NCI-H1694 treated with DMSO at 0.1 percent for 48 hours (cell line): ENCODE data around the gene SPEF1.
A peak's percentile ranks its signal among the peaks of the same experiment; 100 is the strongest.

ENCODE experiments used
- DNase-seq: peaks from one replicate; lab custom pipeline; 2025; lab: John Stamatoyannopoulos, UW

The SPEF1 gene

DNA sequence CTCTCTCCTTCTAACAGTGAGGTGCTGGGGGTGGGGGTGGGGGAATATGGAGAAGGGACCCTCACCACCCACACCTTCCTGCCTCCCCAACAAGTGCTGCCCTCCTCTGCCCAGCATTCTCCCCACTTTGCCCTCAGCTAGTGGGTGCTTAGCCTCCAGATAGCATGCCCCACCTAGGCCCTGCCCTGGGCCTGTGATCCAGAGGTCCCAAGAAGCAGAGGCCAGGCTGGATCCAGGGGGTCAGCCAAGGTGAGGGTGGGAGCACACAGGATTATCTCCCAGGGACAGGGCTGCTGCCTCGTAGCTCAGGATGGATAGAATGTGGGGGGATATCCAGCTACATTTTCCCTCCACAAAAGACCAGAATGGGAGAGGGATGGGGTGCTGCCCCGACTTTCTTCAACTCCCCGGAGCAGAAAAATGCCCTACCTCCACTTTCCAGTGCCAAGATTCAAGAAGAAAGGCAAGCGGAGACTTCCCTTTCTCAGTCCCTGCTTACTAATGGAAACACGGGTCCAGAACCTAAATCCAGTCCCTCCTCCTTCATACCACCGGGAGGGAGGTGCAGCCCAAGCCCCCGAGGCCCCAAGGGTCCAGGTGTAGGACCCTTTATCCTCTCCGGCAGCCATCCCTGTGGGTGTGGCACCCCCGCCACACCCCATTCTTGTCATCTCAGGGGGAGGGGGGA, 14.7 kb downstream of the SPEF1 start:
- DNase-seq: no peak

DNA sequence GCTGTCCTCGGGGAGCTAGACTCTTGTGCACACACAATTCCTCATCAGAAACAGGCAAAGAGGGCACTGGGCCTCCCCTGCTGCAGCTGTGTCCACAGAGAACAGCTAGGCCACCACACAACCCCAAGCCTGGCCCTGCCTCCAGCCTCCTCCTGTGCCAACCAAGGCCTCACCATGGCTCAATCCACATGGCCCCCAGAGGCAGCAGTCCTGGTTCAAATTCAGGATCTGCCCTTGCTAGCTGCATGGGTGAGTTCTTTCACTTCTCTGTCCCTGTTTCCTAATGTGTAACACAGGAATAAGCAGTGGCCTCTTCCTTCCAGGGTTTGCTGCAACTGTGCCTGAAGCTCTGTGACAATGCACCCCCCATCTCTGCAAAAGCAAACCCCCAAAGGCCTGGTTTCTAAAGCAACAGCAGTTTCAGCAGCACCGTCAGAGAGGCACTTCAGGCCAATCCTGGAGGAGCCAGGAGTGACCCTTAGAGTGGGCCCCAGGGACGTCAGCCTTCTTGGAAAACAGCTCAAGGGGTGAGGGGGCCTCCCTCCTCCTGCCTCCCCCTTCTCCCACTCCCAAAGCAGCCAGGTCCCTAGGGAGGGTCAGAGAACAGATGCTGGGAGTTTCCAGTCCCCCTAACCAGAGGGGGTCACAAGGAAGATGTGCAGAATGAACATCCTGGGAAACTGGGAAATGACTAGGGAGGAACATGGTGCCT, 15.9 kb downstream of the SPEF1 start:
- no peak for DNase-seq

DNA sequence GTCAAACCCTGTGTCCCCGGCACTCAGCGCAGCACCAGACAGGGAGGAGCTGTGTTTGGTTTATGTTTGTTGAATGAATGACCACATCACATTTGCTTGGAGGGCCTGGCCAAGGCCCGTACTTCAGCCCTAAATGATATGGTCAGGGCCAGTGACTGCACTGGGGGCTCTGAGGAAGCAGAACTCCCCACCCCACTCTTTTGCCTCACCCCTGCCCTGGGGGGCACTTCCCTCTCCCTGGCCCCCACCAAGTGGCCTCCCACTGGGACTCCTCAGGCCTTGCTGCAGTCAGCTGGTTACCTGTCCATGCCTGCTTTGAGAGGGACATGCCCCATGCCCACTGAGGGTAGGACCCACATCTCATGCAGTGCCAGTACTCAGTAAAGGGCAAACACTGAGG, 16.6 kb downstream of the SPEF1 start:
- DNase-seq: no peak

DNA sequence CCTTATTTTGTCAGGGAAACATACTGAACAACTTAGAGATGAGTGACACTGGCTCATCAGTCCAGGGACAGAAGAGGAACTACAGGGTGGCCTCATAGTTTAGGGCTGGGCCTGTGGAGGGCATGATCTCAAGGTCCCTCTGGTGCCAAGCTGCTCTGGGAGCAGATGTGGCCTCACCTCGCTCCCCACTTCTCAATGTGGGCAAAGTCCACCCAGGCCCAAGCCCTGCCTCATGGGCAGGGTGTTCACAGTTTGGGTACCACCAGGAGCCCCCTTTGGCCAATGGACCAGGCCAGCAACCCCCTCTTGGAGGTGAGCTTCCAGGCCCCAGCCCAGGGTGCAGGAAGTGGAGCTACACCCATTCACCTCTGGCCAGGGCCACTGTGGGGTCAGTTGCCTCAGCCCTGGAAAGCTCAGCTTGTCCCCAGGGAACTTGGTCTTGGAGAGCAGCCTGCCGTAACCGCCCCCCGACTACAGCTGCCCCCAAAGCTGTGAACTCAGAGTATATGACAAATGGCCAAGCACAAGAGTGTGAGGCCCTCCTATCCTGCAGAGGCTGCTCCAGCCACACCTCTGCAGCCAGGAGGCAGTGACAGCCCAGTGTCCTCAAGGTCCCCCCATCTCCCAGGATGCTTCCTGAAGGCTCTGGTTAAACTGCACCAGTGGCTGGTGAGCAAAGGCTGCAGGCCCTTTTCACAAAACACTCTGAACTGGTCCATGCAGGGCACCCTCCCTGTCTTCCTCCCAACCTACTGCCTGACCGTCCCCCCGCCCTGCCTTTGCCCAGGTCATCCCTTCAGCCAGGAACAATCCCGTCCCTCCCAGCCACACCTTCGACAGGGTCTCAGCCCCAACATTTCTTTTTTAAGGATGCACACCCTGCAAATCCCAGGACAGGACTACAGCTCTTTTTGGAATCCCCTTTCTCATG, 17.3 kb downstream of the SPEF1 start:
- DNase-seq: no peak

- no peak for DNase-seq
Observed at GRCh38 chr20:3760655-3761348, 20.4 kb downstream of the SPEF1 start.

- no peak for DNase-seq
Observed at GRCh38 chr20:3759884-3760283, 21.4 kb downstream of the SPEF1 start.

- DNase-seq: no peak
Observed at GRCh38 chr20:3759316-3759823, 21.9 kb downstream of the SPEF1 start.

GRCh38 chr20:3758566-3758965, 22.7 kb downstream of the SPEF1 start:
- DNase-seq: no peak

DNA sequence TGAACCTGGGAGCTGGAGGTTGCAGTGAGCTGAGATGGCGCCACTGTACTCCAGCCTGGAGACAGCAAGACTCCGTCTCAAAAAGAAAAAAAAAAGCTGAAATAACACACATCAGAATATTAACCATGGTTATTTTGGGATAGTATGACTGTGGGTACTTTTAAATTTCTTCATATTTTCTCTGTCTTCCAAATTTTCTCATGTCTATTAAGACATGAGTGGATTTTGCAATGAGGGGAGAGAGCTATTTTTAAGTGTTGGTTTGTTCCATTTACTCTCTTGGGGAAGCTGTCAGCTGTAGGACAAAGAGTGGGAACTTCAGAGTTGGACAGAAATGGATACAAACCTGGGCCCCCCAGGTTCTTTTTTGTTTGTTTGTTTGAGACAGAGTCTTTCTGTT, 24.0 kb downstream of the SPEF1 start:
- DNase-seq: no peak

- DNase-seq: no peak
Observed at GRCh38 chr20:3755814-3756480, 25.3 kb downstream of the SPEF1 start.

GRCh38 chr20:3755269-3755668, 26.0 kb downstream of the SPEF1 start:
- no peak for DNase-seq

DNA sequence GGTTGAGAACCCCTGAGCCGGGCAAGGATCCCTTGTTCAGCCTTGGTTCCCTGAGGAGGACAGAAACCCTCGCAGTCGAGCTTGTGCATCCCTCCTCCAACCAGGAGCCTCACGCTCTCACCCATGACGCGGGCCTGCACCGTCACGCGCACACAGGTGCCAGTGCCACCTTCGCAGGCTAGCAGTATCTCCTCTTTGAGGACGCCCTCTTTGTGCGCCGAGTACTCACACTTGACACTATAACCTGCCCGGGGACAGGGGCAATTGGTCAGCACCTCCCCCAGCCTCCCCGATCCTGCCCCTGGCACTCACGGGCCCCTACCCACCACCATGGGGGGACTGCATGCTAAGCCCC, 27.0 kb downstream of the SPEF1 start:
- DNase-seq: no peak

- DNase-seq: no peak
Observed at GRCh38 chr20:3753501-3754275, 27.6 kb downstream of the SPEF1 start.

DNA sequence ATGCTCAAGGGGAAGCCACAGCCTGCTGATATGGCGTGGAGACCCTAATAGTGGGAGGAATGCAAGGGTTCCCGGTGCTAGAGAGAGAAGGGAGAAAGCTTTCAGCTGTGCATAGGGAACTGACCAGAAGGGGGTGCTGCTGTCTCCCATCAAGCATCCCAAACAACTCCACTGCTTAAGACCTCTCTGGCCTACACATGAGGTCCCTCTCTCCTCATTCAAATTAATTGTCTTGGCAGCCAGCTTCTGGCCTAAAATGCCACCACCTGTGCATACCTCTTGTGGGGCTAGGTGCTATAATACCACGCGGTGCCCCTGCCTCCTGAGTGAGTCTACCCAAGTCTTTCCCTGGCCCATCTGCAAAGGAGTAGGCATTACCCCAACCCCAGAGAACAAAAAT, 28.1 kb downstream of the SPEF1 start:
- peak; percentile 66 for DNase-seq

- no peak for DNase-seq
Observed at GRCh38 chr20:3752386-3752759, 28.9 kb downstream of the SPEF1 start.

DNA sequence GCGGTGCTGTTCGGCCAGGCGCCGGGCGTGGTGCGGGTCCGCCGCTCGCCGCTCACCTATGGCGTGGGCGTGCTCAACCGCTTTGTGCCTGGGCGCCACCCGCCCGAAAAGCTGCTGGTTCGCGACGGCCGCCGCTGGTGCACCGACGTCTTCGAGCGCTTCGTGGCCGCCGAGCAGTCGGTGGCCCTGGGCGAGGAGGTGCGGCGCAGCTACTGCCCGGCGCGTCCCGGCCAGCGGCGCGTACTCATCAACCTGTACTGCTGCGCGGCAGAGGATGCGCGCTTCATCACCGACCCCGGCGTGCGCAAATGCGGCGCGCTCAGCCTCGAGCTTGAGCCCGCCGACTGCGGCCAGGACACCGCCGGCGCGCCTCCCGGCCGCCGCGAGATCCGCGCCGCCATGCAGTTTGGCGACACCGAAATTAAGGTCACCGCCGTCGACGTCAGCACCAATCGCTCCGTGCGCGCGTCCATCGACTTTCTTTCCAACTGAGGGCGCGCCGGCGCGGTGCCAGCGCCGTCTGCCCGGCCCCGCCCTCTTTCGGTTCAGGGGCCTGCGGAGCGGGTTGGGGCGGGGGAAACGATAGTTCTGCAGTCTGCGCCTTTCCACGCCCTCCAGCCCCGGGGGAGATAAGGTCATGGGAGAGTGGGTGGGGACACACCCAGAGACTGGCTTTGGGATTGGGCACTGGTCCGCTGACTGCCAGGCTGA, 29.4 kb downstream of the SPEF1 start:
- no peak for DNase-seq

GRCh38 chr20:3751305-3751674, 30.0 kb downstream of the SPEF1 start:
- DNase-seq: no peak

GRCh38 chr20:3749689-3750531, 31.3 kb downstream of the SPEF1 start:
- peak; percentile 78 for DNase-seq

GRCh38 chr20:3749087-3749688, 32.1 kb downstream of the SPEF1 start:
- no peak for DNase-seq
